ENCODE data around the gene NALCN.

DNA sequence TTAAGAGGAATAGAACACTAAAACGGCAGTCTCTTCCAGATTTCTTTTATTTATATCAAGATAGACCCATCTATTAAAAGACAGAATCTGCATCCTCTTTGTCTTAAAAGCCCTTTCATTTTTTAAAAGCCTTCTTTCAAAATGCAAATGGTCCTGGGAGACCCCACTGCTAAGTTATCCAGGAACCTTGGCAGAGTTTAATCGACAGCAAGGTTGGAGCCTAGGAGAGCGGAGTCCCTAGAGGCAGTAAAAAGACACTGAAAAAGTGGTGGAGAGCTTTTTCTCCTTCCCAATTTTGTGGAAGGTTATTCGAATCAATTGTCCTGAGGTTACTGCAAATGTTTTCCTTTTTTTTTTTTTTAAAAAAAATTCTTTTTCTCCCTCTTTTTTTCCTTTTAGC is 294.7 kb downstream of the NALCN start:
- TF ChIP-seq, protein P1, sequence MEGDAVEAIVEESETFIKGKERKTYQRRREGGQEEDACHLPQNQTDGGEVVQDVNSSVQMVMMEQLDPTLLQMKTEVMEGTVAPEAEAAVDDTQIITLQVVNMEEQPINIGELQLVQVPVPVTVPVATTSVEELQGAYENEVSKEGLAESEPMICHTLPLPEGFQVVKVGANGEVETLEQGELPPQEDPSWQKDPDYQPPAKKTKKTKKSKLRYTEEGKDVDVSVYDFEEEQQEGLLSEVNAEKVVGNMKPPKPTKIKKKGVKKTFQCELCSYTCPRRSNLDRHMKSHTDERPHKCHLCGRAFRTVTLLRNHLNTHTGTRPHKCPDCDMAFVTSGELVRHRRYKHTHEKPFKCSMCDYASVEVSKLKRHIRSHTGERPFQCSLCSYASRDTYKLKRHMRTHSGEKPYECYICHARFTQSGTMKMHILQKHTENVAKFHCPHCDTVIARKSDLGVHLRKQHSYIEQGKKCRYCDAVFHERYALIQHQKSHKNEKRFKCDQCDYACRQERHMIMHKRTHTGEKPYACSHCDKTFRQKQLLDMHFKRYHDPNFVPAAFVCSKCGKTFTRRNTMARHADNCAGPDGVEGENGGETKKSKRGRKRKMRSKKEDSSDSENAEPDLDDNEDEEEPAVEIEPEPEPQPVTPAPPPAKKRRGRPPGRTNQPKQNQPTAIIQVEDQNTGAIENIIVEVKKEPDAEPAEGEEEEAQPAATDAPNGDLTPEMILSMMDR (conservative IDR thresholded peaks at IDR 0.05; ENCODE audit: low read depth in 2 of 2), result 0 out of 4 replicates have a peak, but pooled peaks of 1 of the 2 experiments have one; percentile 14
- TF ChIP-seq CREB1 (CRISPR knock-in tag; IDR thresholded peaks at IDR 0.05; ENCODE audit: low read depth), result no peak
- TF ChIP-seq POLR2AphosphoS5 (IDR thresholded peaks at IDR 0.05; ENCODE audit: low read depth), result no peak
- no peak for TF ChIP-seq EZH2 (IDR thresholded peaks at IDR 0.05; ENCODE audit: low read depth, unreplicated experiment)
- no peak for TF ChIP-seq JUNB (IDR thresholded peaks at IDR 0.05; ENCODE audit: unreplicated experiment)
- no peak for TF ChIP-seq STAT1 (IDR thresholded peaks at IDR 0.05; ENCODE audit: unreplicated experiment)
- TF ChIP-seq, protein P2, sequence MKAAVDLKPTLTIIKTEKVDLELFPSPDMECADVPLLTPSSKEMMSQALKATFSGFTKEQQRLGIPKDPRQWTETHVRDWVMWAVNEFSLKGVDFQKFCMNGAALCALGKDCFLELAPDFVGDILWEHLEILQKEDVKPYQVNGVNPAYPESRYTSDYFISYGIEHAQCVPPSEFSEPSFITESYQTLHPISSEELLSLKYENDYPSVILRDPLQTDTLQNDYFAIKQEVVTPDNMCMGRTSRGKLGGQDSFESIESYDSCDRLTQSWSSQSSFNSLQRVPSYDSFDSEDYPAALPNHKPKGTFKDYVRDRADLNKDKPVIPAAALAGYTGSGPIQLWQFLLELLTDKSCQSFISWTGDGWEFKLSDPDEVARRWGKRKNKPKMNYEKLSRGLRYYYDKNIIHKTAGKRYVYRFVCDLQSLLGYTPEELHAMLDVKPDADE (IDR thresholded peaks at IDR 0.05), result no peak
- no peak for TF ChIP-seq EZH2phosphoT487 (IDR thresholded peaks at IDR 0.05; ENCODE audit: unreplicated experiment)
- TF ChIP-seq, protein P3, sequence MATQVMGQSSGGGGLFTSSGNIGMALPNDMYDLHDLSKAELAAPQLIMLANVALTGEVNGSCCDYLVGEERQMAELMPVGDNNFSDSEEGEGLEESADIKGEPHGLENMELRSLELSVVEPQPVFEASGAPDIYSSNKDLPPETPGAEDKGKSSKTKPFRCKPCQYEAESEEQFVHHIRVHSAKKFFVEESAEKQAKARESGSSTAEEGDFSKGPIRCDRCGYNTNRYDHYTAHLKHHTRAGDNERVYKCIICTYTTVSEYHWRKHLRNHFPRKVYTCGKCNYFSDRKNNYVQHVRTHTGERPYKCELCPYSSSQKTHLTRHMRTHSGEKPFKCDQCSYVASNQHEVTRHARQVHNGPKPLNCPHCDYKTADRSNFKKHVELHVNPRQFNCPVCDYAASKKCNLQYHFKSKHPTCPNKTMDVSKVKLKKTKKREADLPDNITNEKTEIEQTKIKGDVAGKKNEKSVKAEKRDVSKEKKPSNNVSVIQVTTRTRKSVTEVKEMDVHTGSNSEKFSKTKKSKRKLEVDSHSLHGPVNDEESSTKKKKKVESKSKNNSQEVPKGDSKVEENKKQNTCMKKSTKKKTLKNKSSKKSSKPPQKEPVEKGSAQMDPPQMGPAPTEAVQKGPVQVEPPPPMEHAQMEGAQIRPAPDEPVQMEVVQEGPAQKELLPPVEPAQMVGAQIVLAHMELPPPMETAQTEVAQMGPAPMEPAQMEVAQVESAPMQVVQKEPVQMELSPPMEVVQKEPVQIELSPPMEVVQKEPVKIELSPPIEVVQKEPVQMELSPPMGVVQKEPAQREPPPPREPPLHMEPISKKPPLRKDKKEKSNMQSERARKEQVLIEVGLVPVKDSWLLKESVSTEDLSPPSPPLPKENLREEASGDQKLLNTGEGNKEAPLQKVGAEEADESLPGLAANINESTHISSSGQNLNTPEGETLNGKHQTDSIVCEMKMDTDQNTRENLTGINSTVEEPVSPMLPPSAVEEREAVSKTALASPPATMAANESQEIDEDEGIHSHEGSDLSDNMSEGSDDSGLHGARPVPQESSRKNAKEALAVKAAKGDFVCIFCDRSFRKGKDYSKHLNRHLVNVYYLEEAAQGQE (IDR thresholded peaks at IDR 0.05; ENCODE audit: unreplicated experiment), result no peak
- no peak for TF ChIP-seq ZNF114 (CRISPR knock-in tag; IDR thresholded peaks at IDR 0.05)
